Upper lobe of left lung (tissue), 4 donors: ENCODE measurements around the gene HNRNPLL.
A peak's percentile ranks its signal among the peaks of the same experiment; 100 is the strongest.
"Not testable (repeated sequence)": the region's sequence is repeated elsewhere in the genome, so short reads cannot be mapped to it uniquely, and the experiment has no call there.

Source experiments
- POLR2A ChIP-seq, 4 donors: fragments of 450-650 bp; IDR thresholded peaks; one replicate each; pipeline ENCODE4 v1.5.1; 2016 to 2017; ENCODE audit warnings: antibody characterized with exemption in 4 of 4, mild to moderate bottlenecking in 2 of 4
- POLR2AphosphoS5 ChIP-seq, 2 donors: sonication (generic); formaldehyde crosslinking; IDR thresholded peaks; one replicate each; pipeline ENCODE4 v1.5.1; 2017; ENCODE audit warnings: antibody characterized with exemption in 2 of 2
- TF ChIP-seq, protein P1 (sequence below), 6 experiments: fragments of 450-650 bp in 4 of 6; fragments of 200-600 bp in 2 of 6; sonication (generic) in 2 of 6; IDR thresholded peaks; one replicate each; pipeline ENCODE4 v1.5.1; 2016 to 2019; ENCODE audit warnings: antibody characterized with exemption in 6 of 6

- peak in 1 of 4 donors; percentile 11 for TF ChIP-seq POLR2A (IDR thresholded peaks at IDR 0.05)
- TF ChIP-seq, protein P1, sequence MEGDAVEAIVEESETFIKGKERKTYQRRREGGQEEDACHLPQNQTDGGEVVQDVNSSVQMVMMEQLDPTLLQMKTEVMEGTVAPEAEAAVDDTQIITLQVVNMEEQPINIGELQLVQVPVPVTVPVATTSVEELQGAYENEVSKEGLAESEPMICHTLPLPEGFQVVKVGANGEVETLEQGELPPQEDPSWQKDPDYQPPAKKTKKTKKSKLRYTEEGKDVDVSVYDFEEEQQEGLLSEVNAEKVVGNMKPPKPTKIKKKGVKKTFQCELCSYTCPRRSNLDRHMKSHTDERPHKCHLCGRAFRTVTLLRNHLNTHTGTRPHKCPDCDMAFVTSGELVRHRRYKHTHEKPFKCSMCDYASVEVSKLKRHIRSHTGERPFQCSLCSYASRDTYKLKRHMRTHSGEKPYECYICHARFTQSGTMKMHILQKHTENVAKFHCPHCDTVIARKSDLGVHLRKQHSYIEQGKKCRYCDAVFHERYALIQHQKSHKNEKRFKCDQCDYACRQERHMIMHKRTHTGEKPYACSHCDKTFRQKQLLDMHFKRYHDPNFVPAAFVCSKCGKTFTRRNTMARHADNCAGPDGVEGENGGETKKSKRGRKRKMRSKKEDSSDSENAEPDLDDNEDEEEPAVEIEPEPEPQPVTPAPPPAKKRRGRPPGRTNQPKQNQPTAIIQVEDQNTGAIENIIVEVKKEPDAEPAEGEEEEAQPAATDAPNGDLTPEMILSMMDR (IDR thresholded peaks at IDR 0.05), result not testable (repeated sequence)
- TF ChIP-seq POLR2AphosphoS5 (IDR thresholded peaks at IDR 0.05), result not testable (repeated sequence)
These were observed 41.2 kb upstream of the HNRNPLL start for GRCh38 chr2:38643683-38644511.
